Inferior parietal cortex (tissue), 1 donor: ENCODE results near the gene KNSTRN.

Source experiments
- DNase-seq: peaks from one replicate; pipeline ENCODE4 v3.0.0-alpha.2; 2016; ENCODE audit errors: extremely low spot score

KNSTRN gene

GRCh38 chr15:40345867-40346578 is 36.5 kb upstream of the KNSTRN start:
- no peak for DNase-seq

GRCh38 chr15:40346579-40347558 is 35.7 kb upstream of the KNSTRN start:
- no peak for DNase-seq

DNA sequence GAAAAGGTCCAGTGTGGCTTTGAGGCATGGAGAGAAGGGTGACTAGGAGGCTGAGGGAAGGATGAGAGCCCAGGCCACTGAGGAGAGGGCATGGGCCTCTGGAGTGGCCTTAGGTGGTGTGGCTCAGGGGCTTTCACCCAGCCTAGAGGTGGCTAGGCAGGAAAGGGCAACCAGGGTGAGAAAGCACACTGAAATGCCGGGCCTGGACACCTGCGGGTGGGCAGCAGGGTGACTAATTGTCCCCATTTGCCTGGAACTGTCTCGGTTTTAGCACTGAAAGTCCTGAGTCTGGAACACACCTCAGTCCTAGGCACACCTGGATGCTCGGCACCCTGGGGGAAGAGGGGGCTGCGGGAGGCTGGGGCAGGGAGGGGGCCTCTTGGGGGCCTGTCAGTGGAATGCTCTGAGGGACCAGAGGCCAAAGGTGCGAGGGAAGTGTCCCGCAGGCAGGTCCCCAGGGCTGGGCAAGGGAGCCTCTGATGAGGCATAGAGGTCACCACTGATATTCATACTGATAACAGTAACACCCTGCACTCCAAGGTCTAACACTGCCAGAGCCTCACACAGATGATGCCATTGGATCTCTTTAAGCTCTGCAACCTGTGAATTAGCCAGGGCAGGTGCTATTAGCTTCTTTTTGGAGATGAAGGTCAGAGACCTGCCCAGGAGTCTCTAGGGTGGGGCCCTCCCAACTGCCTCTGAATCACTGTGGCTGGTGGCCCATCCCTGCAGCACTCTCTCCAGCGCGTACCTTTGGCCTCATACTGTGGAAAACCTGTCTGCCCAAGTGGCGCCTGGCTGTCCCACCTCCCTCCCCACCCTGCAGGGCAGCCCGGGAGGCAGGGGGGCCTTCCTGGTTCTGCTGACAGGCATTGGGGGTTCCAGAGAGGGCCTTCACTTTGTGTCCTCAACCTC is 34.7 kb upstream of the KNSTRN start:
- DNase-seq = no peak

DNA sequence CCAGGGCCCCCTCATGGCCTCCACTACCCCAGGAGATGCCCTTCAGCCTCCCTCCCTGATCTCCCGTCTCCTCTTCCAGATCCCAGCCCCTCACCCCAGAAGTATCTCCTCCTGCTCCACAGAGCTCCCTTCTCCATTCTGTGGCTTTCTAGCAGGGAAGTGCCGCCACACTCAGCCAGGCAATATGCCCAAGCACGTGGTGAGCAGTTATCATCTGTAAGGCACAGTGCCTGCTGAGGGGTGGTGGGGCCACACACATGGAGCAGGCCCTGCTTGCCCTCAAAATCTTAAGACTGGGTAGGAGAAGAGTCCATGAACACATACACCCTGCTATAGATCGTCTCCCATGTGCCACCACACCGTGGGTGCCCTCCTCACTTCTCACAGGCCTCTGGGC is 34.0 kb upstream of the KNSTRN start:
- no peak for DNase-seq

DNA sequence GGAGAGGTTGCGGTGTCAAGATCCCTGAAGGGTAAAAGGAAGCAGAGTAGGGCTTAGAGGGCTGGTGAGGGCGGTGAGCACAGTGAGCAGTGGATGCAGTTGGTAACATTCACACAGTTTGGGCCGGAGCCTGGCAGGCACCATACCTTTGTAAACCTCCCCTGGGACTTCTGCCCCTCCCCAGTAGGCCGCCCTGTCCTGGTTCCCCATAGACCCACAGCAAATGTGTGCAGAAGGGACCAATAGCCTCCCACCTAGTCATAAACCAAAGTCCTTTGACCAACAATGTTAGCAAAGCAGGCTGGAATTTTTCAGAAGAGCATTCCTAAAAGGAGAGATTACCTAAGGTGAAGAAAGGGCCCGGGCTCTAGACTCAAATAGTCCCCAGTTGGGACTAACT is 33.4 kb upstream of the KNSTRN start:
- DNase-seq = no peak

DNA sequence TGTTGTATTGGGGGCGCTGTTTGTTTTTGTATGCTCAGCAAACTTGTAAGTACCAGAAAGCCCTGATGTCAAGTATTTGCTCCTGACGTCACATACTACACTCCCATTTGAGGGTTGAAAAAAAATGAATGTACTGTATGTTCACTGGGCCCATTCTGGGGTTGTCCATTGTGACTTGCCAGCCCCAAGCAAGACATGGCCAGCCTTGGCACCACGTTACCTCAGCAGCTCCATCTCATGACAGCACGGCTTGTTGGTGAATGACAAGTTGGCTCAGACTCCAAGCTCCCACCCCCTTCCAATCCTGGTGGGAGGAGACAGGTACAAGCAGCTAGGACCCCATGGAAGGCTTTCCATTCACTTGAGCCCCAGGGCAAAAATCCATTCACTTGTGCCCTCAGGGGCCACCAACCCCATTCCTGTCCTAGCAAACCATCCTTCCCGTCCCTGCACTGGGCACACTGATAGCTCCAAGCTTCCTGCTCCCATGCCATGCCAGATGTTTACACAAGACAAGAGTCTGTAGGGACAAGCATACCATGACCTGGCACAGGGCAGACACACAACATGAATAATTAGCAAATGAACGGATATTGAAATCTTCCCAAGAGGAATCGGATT is 30.1 kb upstream of the KNSTRN start:
- no peak for DNase-seq

DNA sequence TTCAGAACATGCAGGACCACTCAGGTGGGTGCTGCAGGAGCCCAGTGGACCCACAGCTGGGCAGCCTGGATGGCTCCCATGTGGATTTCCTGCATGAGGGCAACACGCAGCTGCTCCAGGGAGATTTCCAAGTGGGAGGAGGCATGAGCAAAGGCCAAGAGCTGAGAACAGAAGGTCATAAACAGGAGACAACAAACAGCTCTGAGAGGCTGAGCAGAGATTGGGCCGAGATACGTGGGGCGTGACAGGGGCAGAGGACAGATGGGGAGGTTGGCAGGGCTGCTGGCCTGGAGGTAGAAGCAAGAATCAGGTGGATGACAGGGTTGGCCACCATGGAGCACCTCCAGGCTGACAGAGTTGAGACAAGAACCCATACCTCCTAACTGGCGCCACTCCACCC is 28.8 kb upstream of the KNSTRN start:
- DNase-seq = no peak

DNA sequence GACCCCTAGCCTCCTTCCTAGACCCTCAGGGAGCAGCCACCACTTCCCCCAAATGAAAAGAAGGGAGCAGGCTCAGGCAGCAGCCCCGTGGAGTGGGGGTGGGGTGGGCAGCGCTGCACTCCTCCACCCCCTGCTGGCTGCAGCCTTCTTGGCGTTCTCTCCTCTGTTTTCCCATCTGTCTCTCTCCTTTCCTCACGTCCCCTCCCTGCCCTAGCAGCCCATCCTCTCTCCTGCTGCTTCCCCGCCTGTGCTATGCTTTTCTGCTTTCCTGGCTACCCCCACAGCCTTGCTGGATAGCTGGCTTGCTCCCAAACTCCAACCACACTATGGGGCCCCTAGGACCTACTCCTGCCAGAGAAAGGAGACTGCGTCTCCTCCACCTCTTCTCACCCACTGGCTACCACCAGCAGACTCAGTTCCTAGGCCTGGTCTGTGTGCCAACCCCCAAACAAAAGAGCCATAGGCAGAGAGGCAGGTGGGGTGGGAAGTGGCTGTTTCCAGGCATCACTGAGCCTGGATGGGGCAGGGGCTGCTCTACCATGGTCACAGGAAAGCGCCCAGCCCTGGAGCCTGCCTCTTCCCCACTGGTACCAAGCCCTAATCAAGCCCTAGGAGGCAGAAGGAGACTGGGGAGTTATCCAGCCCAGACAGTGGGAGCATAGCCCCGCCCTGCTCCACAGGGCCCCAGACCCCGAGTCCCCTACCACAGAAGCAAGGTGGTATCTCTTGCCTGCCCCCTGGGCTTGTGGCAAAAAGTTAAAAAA is 27.9 kb upstream of the KNSTRN start:
- peak; percentile 44 for DNase-seq

DNA sequence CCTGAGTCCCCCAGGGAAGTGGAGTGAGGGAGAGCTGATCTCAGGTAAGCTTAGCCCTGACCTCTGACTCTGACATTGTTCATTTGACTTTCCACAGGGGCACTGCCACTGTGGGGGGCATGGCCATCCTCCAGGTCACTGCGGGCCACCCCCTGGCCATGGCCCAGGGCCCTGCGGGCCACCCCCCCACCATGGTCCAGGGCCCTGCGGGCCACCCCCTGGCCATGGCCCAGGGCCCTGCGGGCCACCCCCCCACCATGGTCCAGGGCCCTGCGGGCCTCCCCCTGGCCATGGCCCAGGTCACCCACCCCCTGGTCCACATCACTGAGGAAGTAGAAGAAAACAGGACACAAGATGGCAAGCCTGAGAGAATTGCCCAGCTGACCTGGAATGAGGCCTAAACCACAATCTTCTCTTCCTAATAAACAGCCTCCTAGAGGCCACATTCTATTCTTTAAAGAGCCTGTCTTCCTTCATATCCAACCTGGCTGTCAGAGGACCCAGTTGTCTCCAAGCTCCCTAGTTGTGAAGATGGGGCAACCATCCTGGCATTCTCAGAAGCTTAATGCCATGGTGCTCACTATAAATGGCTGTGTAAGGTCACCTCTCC is 26.4 kb upstream of the KNSTRN start:
- DNase-seq = no peak

GRCh38 chr15:40357246-40357645 is 25.3 kb upstream of the KNSTRN start:
- no peak for DNase-seq

GRCh38 chr15:40357723-40358470 is 24.6 kb upstream of the KNSTRN start, which contains the start of gene DISP2:
Gene DISP2 (plus strand): TSS chr15:40358219. CDS start chr15:40358322, 103 bp downstream.
- peak; percentile 77 for DNase-seq

GRCh38 chr15:40358471-40359353 is 23.8 kb upstream of the KNSTRN start:
- no peak for DNase-seq

- DNase-seq = no peak
These were observed 22.5 kb upstream of the KNSTRN start for GRCh38 chr15:40360015-40360414.

- no peak for DNase-seq
These were observed 20.9 kb upstream of the KNSTRN start for GRCh38 chr15:40361640-40362039.

DNA sequence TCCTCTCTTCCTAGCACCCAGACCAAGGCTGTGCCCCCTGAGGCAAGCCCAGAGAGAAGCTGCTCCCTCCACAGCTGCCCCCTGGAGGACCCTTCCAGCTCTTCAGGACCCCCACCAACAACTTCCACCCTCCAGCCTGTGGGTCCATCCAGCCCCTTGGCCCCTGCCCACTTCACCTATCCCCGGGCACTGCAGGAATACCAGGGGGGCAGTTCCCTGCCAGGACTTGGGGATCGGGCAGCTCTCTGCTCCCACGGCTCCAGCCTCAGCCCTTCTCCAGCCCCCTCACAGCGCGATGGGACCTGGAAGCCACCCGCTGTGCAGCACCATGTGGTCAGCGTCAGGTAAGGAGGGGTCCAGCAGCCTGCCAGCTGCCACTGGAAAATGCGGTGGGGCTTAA is 18.9 kb upstream of the KNSTRN start:
- DNase-seq = no peak

GRCh38 chr15:40364251-40364650 is 18.3 kb upstream of the KNSTRN start:
- DNase-seq = no peak

- no peak for DNase-seq
These were observed 17.5 kb upstream of the KNSTRN start for GRCh38 chr15:40365016-40365415.
